CD8-positive, alpha-beta memory T cell (primary cell): ENCODE results near the gene ADGRG3. TPM values are rescaled to one million over a fixed set of nuclear protein-coding genes. Genes with fewer than 3 reads are reported as not detected.

ENCODE experiments used
- CTCF ChIA-PET: fragments of 350-600 bp; sonication (Branson Sonifier 250); formaldehyde crosslinking; loops from one replicate; lab custom pipeline; 2021; ENCODE audit warnings: antibody characterized with exemption; lab: Charles Lee
- POLR2A ChIA-PET: fragments of 350-600 bp; sonication (Branson Sonifier 250); formaldehyde crosslinking; loops from one replicate; lab custom pipeline; 2021; ENCODE audit warnings: antibody characterized with exemption; lab: Charles Lee
- DNase-seq, 5 donors: peaks; one replicate each; pipeline versions ENCODE4 v3.0.0 to v3.0.0-alpha.2; 2020 to 2022; ENCODE audit warnings: mixed read lengths in 1 of 5
- H3K27ac ChIP-seq: one replicate; pipeline ENCODE4 v1.7.0; 2013; ENCODE audit warnings: low read depth, mild to moderate bottlenecking, low read length, moderate library complexity
- H3K27me3 ChIP-seq: 2 replicates; pipeline ENCODE4 v1.7.0; 2013; ENCODE audit warnings: low read length, mild to moderate bottlenecking; ENCODE audit not compliant: insufficient read depth, poor library complexity, severe bottlenecking
- H3K36me3 ChIP-seq: 2 replicates; pipeline ENCODE4 v1.7.0; 2013; ENCODE audit warnings: mild to moderate bottlenecking, low read length, moderate library complexity; ENCODE audit not compliant: insufficient read depth
- H3K4me1 ChIP-seq: 2 replicates; pipeline ENCODE4 v1.7.0; 2013; ENCODE audit warnings: mild to moderate bottlenecking, low read length, moderate library complexity; ENCODE audit not compliant: insufficient read depth
- H3K4me3 ChIP-seq: 2 replicates; pipeline ENCODE4 v1.7.0; 2013; ENCODE audit warnings: mild to moderate bottlenecking, low read length
- H3K9me3 ChIP-seq: 2 replicates; pipeline ENCODE4 v1.7.0; 2013; ENCODE audit warnings: mild to moderate bottlenecking, low read length
- H3K27ac Mint-ChIP-seq, 8 donors: one replicate each; pipeline ENCODE4 v1.8.0; 2020 to 2021; ENCODE audit warnings: mixed read lengths in 8 of 8, mild to moderate bottlenecking in 6 of 8, inconsistent platforms in 3 of 8, moderate library complexity in 3 of 8
- H3K27me3 Mint-ChIP-seq, 2 donors: one replicate each; pipeline ENCODE4 v1.8.0; 2020 to 2021; ENCODE audit warnings: mixed read lengths in 2 of 2, mild to moderate bottlenecking in 1 of 2, moderate library complexity in 1 of 2
- H3K36me3 Mint-ChIP-seq, 3 donors: one replicate each; pipeline ENCODE4 v1.8.0; 2020 to 2021; ENCODE audit warnings: mixed read lengths in 3 of 3, inconsistent platforms in 1 of 3, mild to moderate bottlenecking in 1 of 3
- H3K4me1 Mint-ChIP-seq, 3 donors: one replicate each; pipeline ENCODE4 v1.8.0; 2020 to 2021; ENCODE audit warnings: mixed read lengths in 3 of 3, inconsistent platforms in 1 of 3, mild to moderate bottlenecking in 1 of 3
- H3K4me3 Mint-ChIP-seq, 7 donors: one replicate each; pipeline ENCODE4 v1.8.0; 2020 to 2021; ENCODE audit warnings: mixed read lengths in 7 of 7, mild to moderate bottlenecking in 6 of 7, moderate library complexity in 4 of 7, inconsistent platforms in 2 of 7
- H3K9me3 Mint-ChIP-seq, 5 donors: one replicate each; pipeline ENCODE4 v1.8.0; 2020 to 2022; ENCODE audit warnings: mixed read lengths in 5 of 5, mild to moderate bottlenecking in 3 of 5, moderate library complexity in 2 of 5, inconsistent platforms in 1 of 5
- polyA plus RNA-seq: library from polyadenylated mRNA; unstranded; fragments of 300-500 nt; fragmentation: Illumina TruSeq; gene quantifications from one replicate; pipeline ENCODE4 v1.2.3, GENCODE V29; 2021
- total RNA-seq, 2 experiments: library from RNA; stranded (reverse); gene quantifications; one replicate each; pipeline ENCODE4 v1.2.3, GENCODE V29; 2021

Gene ADGRG3
- total and polyA plus RNA-seq, 3 experiments from 2014 or later, result not detected

DNA sequence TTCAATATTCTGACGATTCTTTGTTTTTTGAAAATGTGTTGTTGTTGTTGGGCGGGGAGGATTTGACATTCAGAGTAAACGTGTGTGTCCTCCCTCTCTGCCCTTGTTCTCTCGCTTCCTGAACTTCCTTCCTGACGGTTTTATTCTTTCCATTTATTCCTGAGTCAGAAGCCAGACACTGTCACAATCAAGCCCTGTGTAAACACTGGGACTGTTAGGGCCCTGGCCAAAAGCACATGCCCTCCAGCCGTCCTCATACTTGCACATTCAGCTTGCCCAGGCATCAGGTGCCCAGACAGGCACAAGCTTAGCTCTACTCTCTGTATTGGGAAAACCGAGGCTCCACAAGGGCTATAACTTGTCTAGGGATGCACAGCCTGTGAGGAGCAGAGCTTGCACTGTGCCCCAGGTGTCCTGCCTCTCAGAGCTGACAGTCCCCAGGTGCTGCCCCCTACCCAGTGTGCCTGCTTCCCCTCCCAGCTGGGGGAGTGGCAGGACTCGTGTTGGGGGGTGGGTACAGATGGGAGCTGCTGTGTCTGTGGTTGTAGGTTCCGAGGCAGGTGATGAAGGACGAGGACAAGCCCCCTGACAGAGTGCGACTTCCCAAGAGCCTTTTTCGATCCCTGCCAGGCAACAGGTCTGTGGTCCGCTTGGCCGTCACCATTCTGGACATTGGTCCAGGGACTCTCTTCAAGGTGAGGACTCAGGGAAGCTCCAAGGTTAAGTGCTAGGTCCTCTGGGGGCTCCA, 9.7 kb downstream of the ADGRG3 start:
- H3K27me3 Mint-ChIP-seq, result peaks cover 0 to 2% of the 10 kb centered on the region in 2 donors
- H3K36me3 Mint-ChIP-seq, result no peaks in the 10 kb centered on the region
- POLR2A ChIA-PET, result no interaction called here
- CTCF ChIA-PET, result no interaction called here
- Histone ChIP-seq H3K27me3 (no peaks in the 10 kb centered on the region), H3K9me3 (no peaks in the 10 kb centered on the region), H3K4me1 (no peaks in the 10 kb centered on the region), H3K27ac (no peak overlapping the region), H3K4me3 (no peak overlapping the region), H3K36me3 (no peaks in the 10 kb centered on the region)
- peaks cover 0 to 2% (median 0%) of the 10 kb centered on the region in 3 donors for H3K4me1 Mint-ChIP-seq
- no peaks in the 10 kb centered on the region for H3K9me3 Mint-ChIP-seq
- no peak overlapping the region for H3K4me3 Mint-ChIP-seq
- no peak for DNase-seq
- peak overlapping the region in 1 of 8 donors; percentile 63 for H3K27ac Mint-ChIP-seq

DNA sequence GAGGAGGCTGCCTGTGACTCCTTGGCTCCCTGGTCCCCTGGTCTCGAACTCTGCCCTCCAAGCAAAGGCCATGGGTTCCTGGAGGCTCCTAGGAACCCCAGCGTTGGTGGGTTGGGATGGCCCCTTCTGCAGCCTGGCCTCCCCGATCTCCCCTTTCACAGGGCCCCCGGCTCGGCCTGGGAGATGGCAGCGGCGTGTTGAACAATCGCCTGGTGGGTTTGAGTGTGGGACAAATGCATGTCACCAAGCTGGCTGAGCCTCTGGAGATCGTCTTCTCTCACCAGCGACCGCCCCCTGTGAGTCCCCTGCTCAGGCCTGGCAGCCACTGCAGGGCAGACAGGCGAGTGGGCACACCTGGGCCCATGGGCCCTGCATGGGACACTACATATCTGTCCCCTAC, 10.9 kb downstream of the ADGRG3 start:
- CTCF ChIA-PET, result no interaction called here
- Histone ChIP-seq H3K4me3 (no peak overlapping the region), H3K36me3 (no peaks in the 10 kb centered on the region), H3K27me3 (no peaks in the 10 kb centered on the region), H3K9me3 (no peaks in the 10 kb centered on the region), H3K27ac (no peak overlapping the region), H3K4me1 (no peaks in the 10 kb centered on the region)
- POLR2A ChIA-PET, result no interaction called here
- DNase-seq, result no peak
- Mint-ChIP-seq H3K27ac (no peak overlapping the region), H3K4me3 (peak overlapping the region in 1 of 7 donors; percentile 65), H3K4me1 (peaks cover 0 to 2% (median 0%) of the 10 kb centered on the region in 3 donors), H3K36me3 (no peaks in the 10 kb centered on the region), H3K9me3 (no peaks in the 10 kb centered on the region), H3K27me3 (peaks cover 0 to 2% of the 10 kb centered on the region in 2 donors)

DNA sequence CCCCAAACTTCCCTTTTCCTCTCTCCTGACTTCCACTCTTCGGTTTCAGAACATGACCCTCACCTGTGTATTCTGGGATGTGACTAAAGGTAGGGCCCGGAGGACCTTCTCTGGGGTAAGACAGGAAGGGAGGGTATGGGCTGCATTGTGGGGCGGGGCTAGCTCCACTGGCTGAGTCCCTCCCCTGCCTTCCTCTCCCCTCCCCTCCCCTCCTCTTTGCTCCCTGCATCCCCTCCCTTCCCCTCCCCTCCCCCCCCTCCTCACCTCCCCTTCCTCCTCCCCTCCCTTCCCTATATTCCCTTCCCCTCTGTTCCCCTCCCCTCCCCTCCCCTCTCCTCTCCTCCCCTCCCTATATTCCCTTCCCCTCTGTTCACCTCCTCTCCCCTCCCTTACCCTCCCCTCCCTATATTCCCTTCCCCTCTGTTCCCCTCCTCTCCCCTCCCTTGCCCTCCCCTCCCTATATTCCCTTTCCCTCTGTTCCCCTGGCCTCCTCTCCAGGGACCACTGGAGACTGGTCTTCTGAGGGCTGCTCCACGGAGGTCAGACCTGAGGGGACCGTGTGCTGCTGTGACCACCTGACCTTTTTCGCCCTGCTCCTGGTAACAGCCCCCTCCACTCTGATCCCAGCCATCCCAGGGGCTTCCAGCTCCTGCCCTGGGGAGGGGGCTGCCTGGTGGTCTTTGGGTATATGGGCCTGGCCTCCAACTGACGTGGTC, 11.8 kb downstream of the ADGRG3 start:
- CTCF ChIA-PET, result interaction anchor here (1.5 kb wide), 1 partner anchor 40 kb away, joined by 4 read pairs; no protein-coding TSS in a partner anchor
- POLR2A ChIA-PET, result no interaction called here
- DNase-seq, result no peak
- Mint-ChIP-seq H3K27ac (peak overlapping the region in 1 of 8 donors; percentile 51), H3K36me3 (no peaks in the 10 kb centered on the region), H3K4me3 (no peak overlapping the region), H3K4me1 (peaks cover 0 to 2% (median 0%) of the 10 kb centered on the region in 3 donors), H3K9me3 (no peaks in the 10 kb centered on the region), H3K27me3 (peaks cover 0 to 2% of the 10 kb centered on the region in 2 donors)
- H3K27ac ChIP-seq, result no peak overlapping the region
- no peaks in the 10 kb centered on the region for H3K27me3 ChIP-seq
- no peak overlapping the region for H3K4me3 ChIP-seq
- no peaks in the 10 kb centered on the region for H3K4me1 ChIP-seq
- H3K9me3 ChIP-seq, result no peaks in the 10 kb centered on the region
- H3K36me3 ChIP-seq, result no peaks in the 10 kb centered on the region

DNA sequence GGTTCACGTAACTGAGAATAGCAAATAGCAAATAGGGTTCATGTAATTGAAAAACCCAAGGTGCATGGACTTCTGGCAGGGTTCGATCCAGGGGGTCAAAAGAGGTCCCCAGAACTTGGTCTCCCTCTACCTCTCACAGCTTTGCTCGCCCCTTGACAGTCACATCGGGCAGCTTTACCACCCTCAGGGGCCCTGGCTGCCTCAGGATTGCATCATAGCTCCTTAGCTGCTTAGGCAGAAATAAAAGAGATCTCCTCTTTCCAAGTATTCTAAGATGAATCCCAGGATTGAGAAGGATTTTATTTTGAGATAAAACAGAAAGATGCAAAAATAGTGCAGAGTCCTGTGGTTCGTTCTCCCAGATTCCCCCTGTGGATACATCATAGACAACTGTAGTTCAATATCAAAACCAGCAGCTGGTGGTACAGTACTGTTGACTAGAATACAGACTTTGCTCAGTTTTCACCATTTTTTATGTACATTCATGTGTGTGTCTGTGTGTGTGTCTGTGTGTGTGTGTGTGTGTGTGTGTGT, 12.8 kb downstream of the ADGRG3 start:
- Mint-ChIP-seq H3K27me3 (peaks cover 0 to 2% of the 10 kb centered on the region in 2 donors), H3K36me3 (no peaks in the 10 kb centered on the region), H3K4me1 (peaks cover 0 to 2% (median 0%) of the 10 kb centered on the region in 3 donors), H3K27ac (peak overlapping the region in 1 of 8 donors; percentile 71), H3K4me3 (no peak overlapping the region), H3K9me3 (no peaks in the 10 kb centered on the region)
- H3K4me1 ChIP-seq, result no peaks in the 10 kb centered on the region
- no peaks in the 10 kb centered on the region for H3K27me3 ChIP-seq
- ChIA-PET POLR2A (interaction anchor here (0.5 kb wide), 1 partner anchor 434 kb away, joined by 3 read pairs; no protein-coding TSS in a partner anchor), CTCF (interaction anchor here (1.5 kb wide), 1 partner anchor 39 kb away, joined by 4 read pairs; no protein-coding TSS in a partner anchor)
- no peak overlapping the region for H3K4me3 ChIP-seq
- no peaks in the 10 kb centered on the region for H3K9me3 ChIP-seq
- H3K27ac ChIP-seq, result no peak overlapping the region
- DNase-seq, result no peak
- no peaks in the 10 kb centered on the region for H3K36me3 ChIP-seq

DNA sequence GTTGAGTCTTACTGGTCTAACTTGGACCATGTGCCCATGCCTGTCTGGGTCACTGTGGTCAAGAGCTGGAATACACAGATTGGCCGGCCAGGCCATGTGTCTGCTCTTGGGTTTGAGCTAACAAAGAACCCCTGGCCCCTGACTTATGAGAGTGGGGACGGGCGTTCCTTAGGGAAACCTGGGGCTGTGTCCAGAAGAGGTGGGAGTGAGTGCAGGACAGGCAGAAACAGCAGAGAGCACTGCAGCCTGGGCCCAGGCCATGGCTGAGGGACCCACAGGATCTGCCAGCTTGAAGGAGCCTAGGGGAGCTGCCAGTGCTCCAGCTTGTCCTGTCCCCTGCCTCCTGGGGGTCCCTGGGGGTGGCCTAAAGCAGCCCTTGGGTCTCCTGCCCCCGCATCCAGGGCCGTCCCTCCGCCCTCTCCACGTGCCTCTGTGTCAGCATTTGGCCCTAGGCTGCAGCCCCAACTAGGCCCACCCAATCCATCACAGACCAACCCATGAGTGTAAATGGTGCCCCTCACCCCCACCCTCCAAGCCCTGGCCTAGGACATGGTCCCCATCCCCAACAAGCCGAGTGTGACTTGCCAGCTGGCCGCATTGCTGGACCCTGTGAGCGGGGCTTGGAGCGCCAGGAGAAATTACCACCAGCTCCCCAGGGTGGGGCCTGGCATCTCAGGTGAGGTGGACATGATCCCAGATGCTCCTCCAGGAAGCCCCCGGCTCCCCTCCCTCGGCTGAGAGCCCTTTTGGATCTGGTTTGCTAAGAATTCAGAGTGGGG, 14.0 kb downstream of the ADGRG3 start:
- H3K27me3 ChIP-seq, result no peaks in the 10 kb centered on the region
- no peaks in the 10 kb centered on the region for H3K9me3 ChIP-seq
- no peak for DNase-seq
- H3K36me3 ChIP-seq, result no peaks in the 10 kb centered on the region
- no peak overlapping the region for H3K27ac Mint-ChIP-seq
- no peak overlapping the region for H3K4me3 ChIP-seq
- peaks cover 0 to 2% of the 10 kb centered on the region in 2 donors for H3K27me3 Mint-ChIP-seq
- ChIA-PET CTCF (interaction anchor here (1.1 kb wide), 1 partner anchor 17 kb away, joined by 3 read pairs; no protein-coding TSS in a partner anchor), POLR2A (no interaction called here)
- no peaks in the 10 kb centered on the region for H3K9me3 Mint-ChIP-seq
- H3K27ac ChIP-seq, result no peak overlapping the region
- H3K36me3 Mint-ChIP-seq, result no peaks in the 10 kb centered on the region
- no peaks in the 10 kb centered on the region for H3K4me1 ChIP-seq
- no peak overlapping the region for H3K4me3 Mint-ChIP-seq
- H3K4me1 Mint-ChIP-seq, result peaks cover 0 to 2% (median 0%) of the 10 kb centered on the region in 3 donors

DNA sequence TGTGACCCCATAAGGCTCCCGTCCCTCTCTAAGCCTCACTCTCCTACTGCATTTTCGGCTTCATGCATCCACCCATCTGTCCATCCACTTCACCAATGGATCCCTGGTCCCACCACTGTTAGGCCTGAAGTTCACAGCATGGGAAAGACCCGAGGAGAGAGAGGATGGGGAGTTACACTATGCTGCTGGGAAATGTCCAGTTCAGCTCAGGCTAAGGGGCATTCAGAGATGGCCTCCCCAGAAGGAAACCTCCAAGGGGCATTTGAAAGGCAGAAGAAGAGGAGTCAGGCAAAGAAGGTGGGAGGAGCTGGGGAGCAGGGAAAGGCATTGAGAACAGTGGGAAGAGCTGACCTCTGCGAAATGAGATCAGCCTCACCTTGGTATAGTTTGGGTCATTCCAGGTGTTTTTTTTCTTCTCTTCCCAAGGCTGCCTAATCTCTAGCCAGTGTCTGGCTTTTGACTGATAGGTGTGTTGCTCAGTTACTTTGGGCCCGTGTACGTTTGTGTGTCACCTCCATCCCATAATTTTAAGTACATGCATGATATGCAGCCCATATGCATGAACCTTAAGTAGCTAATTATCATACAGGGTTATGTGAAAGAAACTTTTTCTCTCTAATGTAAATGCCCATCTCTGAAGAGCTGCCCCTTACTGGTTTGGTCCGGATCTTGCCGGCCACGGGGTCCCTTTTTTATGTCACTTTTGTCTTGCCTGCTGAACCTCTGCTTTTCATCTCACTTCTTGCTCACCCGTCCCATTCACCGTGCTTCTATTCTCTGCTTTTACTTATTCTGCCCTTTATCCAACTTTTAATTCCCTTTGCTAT, 14.9 kb downstream of the ADGRG3 start:
- Histone ChIP-seq H3K36me3 (no peaks in the 10 kb centered on the region), H3K27ac (no peak overlapping the region), H3K4me3 (no peak overlapping the region), H3K4me1 (no peaks in the 10 kb centered on the region), H3K9me3 (no peaks in the 10 kb centered on the region), H3K27me3 (no peaks in the 10 kb centered on the region)
- no peaks in the 10 kb centered on the region for H3K9me3 Mint-ChIP-seq
- ChIA-PET CTCF (no interaction called here), POLR2A (no interaction called here)
- H3K4me1 Mint-ChIP-seq, result peaks cover 0 to 2% (median 1%) of the 10 kb centered on the region in 3 donors
- no peaks in the 10 kb centered on the region for H3K36me3 Mint-ChIP-seq
- H3K27ac Mint-ChIP-seq, result peak overlapping the region in 3 of 8 donors; percentile 18 to 22 (median 22)
- no peak for DNase-seq
- peaks cover 0 to 2% of the 10 kb centered on the region in 2 donors for H3K27me3 Mint-ChIP-seq
- H3K4me3 Mint-ChIP-seq, result peak overlapping the region in 1 of 7 donors; percentile 11
